GM20000 (cell line): ENCODE results near the gene SPOUT1.
"Not testable (repeated sequence)": the region's sequence is repeated elsewhere in the genome, so short reads cannot be mapped to it uniquely, and the experiment has no call there.

Source experiments
- DNase-seq: peaks from one replicate; pipeline ENCODE4 v3.0.0; 2012; ENCODE audit warnings: low spot score
- TF ChIP-seq, protein P1 (sequence below): IDR thresholded peaks from 2 replicates; pipeline ENCODE4 v1.5.1; 2012; ENCODE audit warnings: mild to moderate bottlenecking, control low read depth; ENCODE audit errors: extremely low read depth, missing control alignments

Gene SPOUT1

DNA sequence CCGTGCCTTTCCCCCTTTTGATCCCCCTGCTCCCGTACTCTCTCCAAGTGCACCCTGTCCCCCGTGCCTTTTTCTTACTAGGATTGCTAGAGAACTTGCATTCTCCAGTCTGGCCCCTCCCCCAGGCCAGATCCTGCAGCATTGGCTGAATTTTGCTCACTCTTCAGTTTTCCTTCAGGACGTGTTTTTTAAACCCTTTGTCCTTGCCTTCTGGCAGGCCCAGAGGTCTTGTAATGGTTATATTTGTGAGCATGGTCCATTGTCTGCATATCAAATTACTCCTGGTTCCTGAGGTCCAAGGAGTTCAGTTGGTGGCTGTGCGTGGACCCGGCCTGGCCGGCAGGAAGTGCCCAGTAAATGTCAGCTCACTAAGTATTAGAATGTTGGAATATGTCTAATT, 41.9 kb downstream of the SPOUT1 start:
- TF ChIP-seq, protein P1, sequence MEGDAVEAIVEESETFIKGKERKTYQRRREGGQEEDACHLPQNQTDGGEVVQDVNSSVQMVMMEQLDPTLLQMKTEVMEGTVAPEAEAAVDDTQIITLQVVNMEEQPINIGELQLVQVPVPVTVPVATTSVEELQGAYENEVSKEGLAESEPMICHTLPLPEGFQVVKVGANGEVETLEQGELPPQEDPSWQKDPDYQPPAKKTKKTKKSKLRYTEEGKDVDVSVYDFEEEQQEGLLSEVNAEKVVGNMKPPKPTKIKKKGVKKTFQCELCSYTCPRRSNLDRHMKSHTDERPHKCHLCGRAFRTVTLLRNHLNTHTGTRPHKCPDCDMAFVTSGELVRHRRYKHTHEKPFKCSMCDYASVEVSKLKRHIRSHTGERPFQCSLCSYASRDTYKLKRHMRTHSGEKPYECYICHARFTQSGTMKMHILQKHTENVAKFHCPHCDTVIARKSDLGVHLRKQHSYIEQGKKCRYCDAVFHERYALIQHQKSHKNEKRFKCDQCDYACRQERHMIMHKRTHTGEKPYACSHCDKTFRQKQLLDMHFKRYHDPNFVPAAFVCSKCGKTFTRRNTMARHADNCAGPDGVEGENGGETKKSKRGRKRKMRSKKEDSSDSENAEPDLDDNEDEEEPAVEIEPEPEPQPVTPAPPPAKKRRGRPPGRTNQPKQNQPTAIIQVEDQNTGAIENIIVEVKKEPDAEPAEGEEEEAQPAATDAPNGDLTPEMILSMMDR: no peak
- peak; percentile 31 for DNase-seq

DNA sequence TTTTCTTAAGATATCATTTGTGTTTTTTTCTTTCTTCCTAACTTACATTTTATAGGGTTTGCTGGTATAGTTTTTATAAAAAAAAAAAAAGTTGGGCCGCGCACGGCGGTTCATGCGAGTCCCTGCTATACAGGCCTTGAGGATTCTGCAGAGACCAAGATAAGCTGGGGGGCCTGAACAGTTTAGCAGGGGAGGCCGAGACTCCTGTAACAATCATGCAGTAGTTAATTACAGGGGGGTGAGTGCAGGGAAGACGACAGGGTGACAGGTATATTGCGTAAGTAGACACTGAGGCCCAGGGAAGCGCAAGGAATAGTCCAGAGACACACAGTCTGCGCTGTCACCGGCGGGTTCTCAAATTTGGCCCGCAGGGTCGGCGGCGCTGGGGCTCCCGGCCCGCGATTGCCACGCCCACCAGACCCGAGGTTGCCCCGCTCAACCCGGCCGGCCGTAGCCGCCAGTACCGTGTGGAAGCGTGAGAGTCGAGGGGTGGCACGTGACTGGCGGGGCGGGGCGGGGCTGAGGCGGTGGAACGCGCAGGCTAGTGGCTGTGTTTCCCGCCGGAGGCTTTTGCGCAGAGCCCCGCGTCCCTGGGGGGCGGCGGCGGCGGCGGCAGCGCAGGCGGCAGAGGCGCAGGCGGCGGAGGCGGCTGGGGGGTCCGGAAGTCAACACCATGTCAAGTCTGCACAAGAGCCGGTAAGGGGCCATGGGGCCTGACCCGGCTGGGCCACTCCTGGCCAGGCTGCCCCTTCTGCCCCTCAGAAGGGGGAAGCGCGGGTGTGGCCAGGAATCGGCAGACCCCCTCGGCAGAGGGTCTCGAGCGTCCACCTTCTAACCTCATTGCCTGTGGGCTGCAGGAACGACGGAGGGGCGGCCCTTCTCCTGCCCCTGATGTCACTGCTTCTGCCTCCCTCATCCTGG, 42.7 kb downstream of the SPOUT1 start, which contains the start of gene TBC1D13:
Gene TBC1D13 (plus strand): TSS at position 573 of the 921 bp plus-strand sequence. CDS start 101 bp downstream, at position 674.
- TF ChIP-seq, protein P1: no peak
- peak; percentile 98 for DNase-seq

DNA sequence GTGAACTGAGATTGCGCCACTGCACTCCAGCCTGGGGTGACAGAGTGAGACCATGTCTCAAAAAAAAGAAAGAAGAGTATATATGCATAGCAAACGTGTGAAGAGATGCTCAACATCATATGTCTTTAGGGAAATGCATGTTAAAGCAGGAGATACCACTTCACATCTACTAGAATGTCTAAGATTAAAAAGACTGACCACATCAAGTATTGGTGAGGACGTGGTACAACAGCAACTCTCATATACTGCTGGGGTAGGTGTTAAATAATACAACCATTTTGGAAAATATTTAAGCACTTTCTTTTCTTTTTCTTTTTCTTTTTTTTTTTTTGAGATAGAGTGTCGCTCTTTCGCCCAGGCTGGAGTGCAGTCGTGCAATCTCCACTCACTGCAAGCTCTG, 44.2 kb downstream of the SPOUT1 start:
- no peak for DNase-seq
- TF ChIP-seq, protein P1: no peak

DNA sequence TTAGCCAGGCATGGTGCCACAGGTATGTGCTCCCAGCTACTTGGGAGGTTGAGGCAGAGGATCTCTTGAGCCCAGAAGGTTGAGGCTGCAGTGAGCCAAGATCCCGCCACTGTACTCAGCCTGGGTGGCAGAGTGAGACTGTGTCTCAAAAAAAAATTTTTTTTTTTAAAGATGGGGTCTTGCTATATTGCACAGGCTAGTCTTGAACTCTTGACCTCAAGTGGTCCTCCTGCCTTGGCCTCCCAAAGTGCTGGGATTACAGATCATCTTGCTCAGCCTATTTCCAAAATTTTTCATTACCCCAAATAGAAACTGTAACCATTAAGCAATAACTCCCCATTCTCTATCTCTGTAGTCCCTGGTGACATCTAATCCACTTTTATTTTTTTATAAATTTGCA, 46.9 kb downstream of the SPOUT1 start:
- TF ChIP-seq, protein P1: no peak

DNA sequence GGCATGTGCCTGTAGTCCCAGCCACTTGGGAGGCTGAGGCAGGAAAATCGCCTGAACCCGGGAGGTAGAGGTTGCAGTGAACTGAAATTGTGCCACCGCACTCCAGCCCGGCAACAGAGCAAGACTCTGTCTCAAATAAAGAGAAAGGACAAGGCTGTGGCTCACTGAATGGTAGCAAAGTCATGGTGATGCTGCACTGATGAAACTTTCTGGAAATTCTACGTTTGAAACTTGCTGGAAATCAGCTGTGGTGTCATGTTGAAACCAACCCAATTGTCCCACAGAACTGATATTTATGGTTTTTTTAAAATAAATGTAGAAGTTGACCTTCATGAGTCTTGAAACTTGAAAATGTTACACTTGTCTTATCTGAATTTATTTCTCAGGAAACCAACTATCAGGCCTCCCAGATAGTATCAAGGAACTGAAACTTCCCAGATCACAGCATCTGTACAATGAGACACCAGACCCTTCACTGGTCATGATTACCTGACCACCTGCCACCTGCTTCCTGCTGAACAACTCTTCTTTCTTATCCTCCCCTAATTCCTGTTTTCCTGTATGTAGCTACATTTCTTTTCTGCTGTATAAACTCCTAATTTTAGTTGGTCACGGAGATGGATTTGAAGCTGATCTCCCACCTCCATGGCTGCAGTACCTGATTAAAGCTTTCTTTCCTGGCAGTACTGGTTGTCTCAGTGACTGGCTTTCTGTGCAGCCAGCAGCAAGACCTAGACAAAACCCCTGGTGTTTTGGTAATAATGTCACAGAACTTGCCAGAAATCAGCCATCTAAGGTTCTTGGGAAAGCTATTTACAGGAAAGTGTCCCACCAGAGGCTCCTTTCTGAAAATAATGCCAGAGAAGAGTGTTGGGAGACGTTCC, 48.2 kb downstream of the SPOUT1 start:
- no peak for DNase-seq

More for the DNA sequence above, 46.9 kb downstream of the SPOUT1 start:
- DNase-seq: no peak

DNA sequence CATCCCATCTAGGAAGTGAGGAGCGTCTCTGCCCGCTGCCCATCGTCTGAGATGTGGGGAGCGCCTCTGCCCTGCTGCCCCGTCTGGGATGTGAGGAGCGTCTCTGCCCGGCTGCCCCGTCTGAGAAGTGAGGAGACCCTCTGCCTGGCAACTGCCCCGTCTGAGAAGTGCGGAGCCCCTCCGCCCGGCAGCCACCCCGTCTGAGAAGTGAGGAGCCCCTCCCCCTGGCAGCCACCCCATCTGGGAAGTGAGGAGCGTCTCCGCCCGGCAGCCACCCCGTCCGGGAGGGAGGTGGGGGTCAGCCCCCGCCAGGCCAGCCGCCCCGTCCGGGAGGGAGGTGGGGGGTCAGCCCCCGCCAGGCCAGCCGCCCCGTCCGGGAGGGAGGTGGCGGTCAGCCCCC, 49.5 kb downstream of the SPOUT1 start:
- not testable (repeated sequence) for DNase-seq

More for the DNA sequence above, 48.2 kb downstream of the SPOUT1 start:
- TF ChIP-seq, protein P1: no peak

DNA sequence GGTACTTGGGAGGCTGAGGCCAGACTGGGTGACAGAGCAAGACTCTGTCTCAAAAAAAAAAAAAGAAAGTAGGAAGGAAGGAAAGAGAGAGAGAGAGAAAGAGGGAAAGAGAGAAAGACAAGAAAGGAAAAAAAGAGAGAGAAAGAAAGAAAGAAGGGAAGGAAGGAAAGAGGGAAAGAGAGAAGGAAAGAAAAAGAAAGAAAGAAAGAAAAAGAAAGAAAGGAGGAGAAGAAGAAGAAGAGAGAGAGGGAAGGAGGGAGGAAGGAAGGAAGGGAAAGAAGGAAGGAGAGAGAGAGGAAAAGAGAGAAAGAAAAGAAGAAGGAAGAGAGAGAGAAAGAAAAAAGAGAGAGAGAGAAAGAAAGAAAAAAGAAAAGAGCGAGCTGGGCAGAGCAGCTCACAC, 54.8 kb downstream of the SPOUT1 start:
- TF ChIP-seq, protein P1: no peak

More for the DNA sequence above, 54.8 kb downstream of the SPOUT1 start:
- no peak for DNase-seq
